Tibial artery (tissue), 4 donors: Measurements from ENCODE around the gene CGN.

ENCODE experiments used
- DNase-seq, 2 donors: peaks; one replicate each; pipeline ENCODE4 v3.0.0-alpha.2; 2019
- H3K27ac ChIP-seq, 2 donors: fragments of 200-600 bp; sonication (generic) in 1 of 2; 1 replicate in 1 of 2; 2 replicates in 1 of 2; pipeline ENCODE4 v1.5.1; 2018 to 2019; ENCODE audit warnings: mild to moderate bottlenecking in 1 of 2
- H3K27me3 ChIP-seq, 2 donors: fragments of 200-600 bp; sonication (generic) in 1 of 2; one replicate each; pipeline versions ENCODE4 v1.5.1 to v1.6.0; 2016 to 2019
- H3K36me3 ChIP-seq, 3 donors: fragments of 200-600 bp; sonication (generic) in 2 of 3; one replicate each; pipeline ENCODE4 v1.5.1; 2016 to 2019; ENCODE audit warnings: mild to moderate bottlenecking in 2 of 3
- H3K4me1 ChIP-seq, 4 donors: fragments of 200-600 bp; sonication (generic) in 2 of 4; 1 replicate in 3 of 4; 2 replicates in 1 of 4; pipeline ENCODE4 v1.5.1; 2016 to 2019
- H3K4me3 ChIP-seq, 2 donors: fragments of 200-600 bp; sonication (generic) in 1 of 2; 1 replicate in 1 of 2; 2 replicates in 1 of 2; pipeline ENCODE4 v1.5.1; 2018 to 2019; ENCODE audit warnings: mild to moderate bottlenecking in 2 of 2
- H3K9me3 ChIP-seq, 3 donors: fragments of 200-600 bp; sonication (generic) in 1 of 3; one replicate each; pipeline ENCODE4 v1.5.1; 2016 to 2019
- CTCF ChIP-seq, 2 experiments: fragments of 200-600 bp in 1 of 2; fragments of 450-650 bp in 1 of 2; IDR thresholded peaks; one replicate each; pipeline ENCODE4 v1.5.1; 2017 to 2019; ENCODE audit warnings: antibody characterized with exemption in 2 of 2, mild to moderate bottlenecking in 1 of 2, moderate library complexity in 1 of 2
- intact Hi-C: fragments of 100-400 bp; cut with DNase I; formaldehyde crosslinking; loops from one replicate; pipeline ENCODE4 v1.15.0; 2023; ENCODE audit warnings: low total_unique reads

CGN gene

GRCh38 chr1:151493042-151493441 lies 18.1 kb upstream of the CGN start:
- Histone ChIP-seq H3K36me3 (no peaks in the 10 kb centered on the region), H3K4me3 (no peak overlapping the region), H3K27me3 (no peaks in the 10 kb centered on the region), H3K9me3 (no peaks in the 10 kb centered on the region), H3K4me1 (peaks cover 0 to 4% (median 0%) of the 10 kb centered on the region in 4 donors), H3K27ac (no peak overlapping the region)
- intact Hi-C loops: no loop called here
- DNase-seq: no peak
- no peak for TF ChIP-seq CTCF (IDR thresholded peaks at IDR 0.05)

- H3K9me3 ChIP-seq: no peaks in the 10 kb centered on the region
- H3K36me3 ChIP-seq: no peaks in the 10 kb centered on the region
- no peaks in the 10 kb centered on the region for H3K27me3 ChIP-seq
- H3K4me3 ChIP-seq: no peak overlapping the region
- H3K4me1 ChIP-seq: peaks cover 0 to 4% (median 0%) of the 10 kb centered on the region in 4 donors
- TF ChIP-seq CTCF (IDR thresholded peaks at IDR 0.05): no peak
- DNase-seq: no peak
- H3K27ac ChIP-seq: no peak overlapping the region
- intact Hi-C loops: no loop called here
Observed at GRCh38 chr1:151494741-151495281, 16.4 kb upstream of the CGN start.

- H3K27ac ChIP-seq: no peak overlapping the region
- intact Hi-C loops: no loop called here
- no peaks in the 10 kb centered on the region for H3K36me3 ChIP-seq
- no peak for TF ChIP-seq CTCF (IDR thresholded peaks at IDR 0.05)
- no peaks in the 10 kb centered on the region for H3K9me3 ChIP-seq
- no peak for DNase-seq
- peaks cover 0 to 4% (median 0%) of the 10 kb centered on the region in 4 donors for H3K4me1 ChIP-seq
- H3K27me3 ChIP-seq: no peaks in the 10 kb centered on the region
- no peak overlapping the region for H3K4me3 ChIP-seq
Observed at GRCh38 chr1:151495316-151495715, 15.9 kb upstream of the CGN start.

- intact Hi-C loops: no loop called here
- DNase-seq: no peak
- H3K9me3 ChIP-seq: no peaks in the 10 kb centered on the region
Observed at GRCh38 chr1:151499365-151499764, 11.8 kb upstream of the CGN start.

GRCh38 chr1:151499930-151500329 lies 11.3 kb upstream of the CGN start:
- no peak for TF ChIP-seq CTCF (IDR thresholded peaks at IDR 0.05)
- peaks cover 0 to under 1% (median 0%) of the 10 kb centered on the region in 4 donors for H3K4me1 ChIP-seq
- DNase-seq: no peak
- H3K9me3 ChIP-seq: no peaks in the 10 kb centered on the region
- no peak overlapping the region for H3K27ac ChIP-seq
- intact Hi-C loops: no loop called here
- H3K36me3 ChIP-seq: no peaks in the 10 kb centered on the region
- H3K27me3 ChIP-seq: no peaks in the 10 kb centered on the region
- H3K4me3 ChIP-seq: no peak overlapping the region

More at GRCh38 chr1:151499365-151499764, 11.8 kb upstream of the CGN start:
- no peak overlapping the region for H3K27ac ChIP-seq
- H3K4me3 ChIP-seq: no peak overlapping the region
- TF ChIP-seq CTCF (IDR thresholded peaks at IDR 0.05): no peak
- H3K36me3 ChIP-seq: no peaks in the 10 kb centered on the region
- no peaks in the 10 kb centered on the region for H3K27me3 ChIP-seq
- H3K4me1 ChIP-seq: peaks cover 0 to 4% (median 0%) of the 10 kb centered on the region in 4 donors

- intact Hi-C loops: no loop called here
- Histone ChIP-seq H3K27ac (no peak overlapping the region), H3K4me3 (no peak overlapping the region), H3K4me1 (no peaks in the 10 kb centered on the region), H3K27me3 (no peaks in the 10 kb centered on the region), H3K9me3 (no peaks in the 10 kb centered on the region), H3K36me3 (no peaks in the 10 kb centered on the region)
- DNase-seq: no peak
- no peak for TF ChIP-seq CTCF (IDR thresholded peaks at IDR 0.05)
Observed at GRCh38 chr1:151501474-151501873, 9.7 kb upstream of the CGN start.
